Right hindlimb (tissue), 1 donor: Measurements from ENCODE around the gene TRDN.
"Not testable (repeated sequence)": the region's sequence is repeated elsewhere in the genome, so short reads cannot be mapped to it uniquely, and the experiment has no call there.

Source experiments
- DNase-seq: peaks from one replicate; pipeline ENCODE4 v3.0.0-alpha.2; 2018

TRDN gene

GRCh38 chr6:123233336-123233735, 403.4 kb downstream of the TRDN start:
- DNase-seq: no peak

- DNase-seq: not testable (repeated sequence)
Measured at GRCh38 chr6:123227789-123228188, 409.0 kb downstream of the TRDN start.

GRCh38 chr6:123226398-123226797, 410.4 kb downstream of the TRDN start:
- no peak for DNase-seq

- DNase-seq: no peak
Measured at GRCh38 chr6:123224077-123224476, 412.7 kb downstream of the TRDN start.

GRCh38 chr6:123223461-123223860, 413.3 kb downstream of the TRDN start:
- DNase-seq: no peak

GRCh38 chr6:123215211-123215610, 421.5 kb downstream of the TRDN start:
- DNase-seq: no peak

GRCh38 chr6:123214433-123214832, 422.3 kb downstream of the TRDN start:
- no peak for DNase-seq

- DNase-seq: no peak
Measured at GRCh38 chr6:123213921-123214320, 422.8 kb downstream of the TRDN start.

GRCh38 chr6:123211777-123212545, 424.8 kb downstream of the TRDN start:
- no peak for DNase-seq

- DNase-seq: no peak
Measured at GRCh38 chr6:123210645-123211044, 426.1 kb downstream of the TRDN start.

GRCh38 chr6:123207967-123208510, 428.7 kb downstream of the TRDN start:
- DNase-seq: no peak

- DNase-seq: no peak
Measured at GRCh38 chr6:123203928-123204327, 432.8 kb downstream of the TRDN start.

GRCh38 chr6:123201869-123202372, 434.8 kb downstream of the TRDN start:
- no peak for DNase-seq

GRCh38 chr6:123193298-123193697, 443.5 kb downstream of the TRDN start:
- no peak for DNase-seq

- DNase-seq: no peak
Measured at GRCh38 chr6:123189816-123190215, 446.9 kb downstream of the TRDN start.

GRCh38 chr6:123182998-123183397, 453.8 kb downstream of the TRDN start:
- DNase-seq: no peak

GRCh38 chr6:123176706-123177105, 460.0 kb downstream of the TRDN start:
- no peak for DNase-seq

GRCh38 chr6:123171341-123172115, 465.2 kb downstream of the TRDN start:
- DNase-seq: no peak

- no peak for DNase-seq
Measured at GRCh38 chr6:123169774-123170095, 467.0 kb downstream of the TRDN start.

GRCh38 chr6:123168892-123169773, 467.6 kb downstream of the TRDN start:
- no peak for DNase-seq

GRCh38 chr6:123168466-123168865, 468.3 kb downstream of the TRDN start:
- DNase-seq: no peak
